IPS DF 19.7 (cell line): Measurements from ENCODE around the gene UCHL5.

ENCODE experiments used
- DNase-seq: peaks from one replicate; pipeline ENCODE4 v3.0.0-alpha.2; 2013; ENCODE audit warnings: low read depth, low spot score

The UCHL5 gene

GRCh38 chr1:192967901-192968300, 91.3 kb downstream of the UCHL5 start:
- no peak for DNase-seq

- DNase-seq = no peak
Measured at GRCh38 chr1:192967211-192967877, 91.8 kb downstream of the UCHL5 start.

GRCh38 chr1:192966073-192966472, 93.1 kb downstream of the UCHL5 start:
- DNase-seq = no peak

- DNase-seq = no peak
Measured at GRCh38 chr1:192962901-192963300, 96.3 kb downstream of the UCHL5 start.
